SKM-1 (cell line): ENCODE measurements around the gene HYDIN.
"Not testable (repeated sequence)": the region's sequence is repeated elsewhere in the genome, so short reads cannot be mapped to it uniquely, and the experiment has no call there.

Source experiments
- DNase-seq: peaks from one replicate; lab custom pipeline; 2025; ENCODE audit not compliant: unreplicated experiment; lab: John Stamatoyannopoulos, UW

HYDIN gene

GRCh38 chr16:71226229-71227141 lies 4.0 kb downstream of the HYDIN start:
- DNase-seq, result no peak

- DNase-seq, result no peak
Measured at GRCh38 chr16:71225145-71225544, 5.4 kb downstream of the HYDIN start.

GRCh38 chr16:71218306-71218963 lies 12.1 kb downstream of the HYDIN start:
- DNase-seq, result no peak

GRCh38 chr16:71217506-71217905 lies 13.0 kb downstream of the HYDIN start:
- no peak for DNase-seq

- DNase-seq, result no peak
Measured at GRCh38 chr16:71216714-71217113, 13.8 kb downstream of the HYDIN start.

- no peak for DNase-seq
Measured at GRCh38 chr16:71214746-71215381, 15.7 kb downstream of the HYDIN start.

GRCh38 chr16:71205482-71206131 lies 24.9 kb downstream of the HYDIN start:
- DNase-seq, result no peak

GRCh38 chr16:71203631-71204030 lies 26.9 kb downstream of the HYDIN start:
- DNase-seq, result no peak

- no peak for DNase-seq
Measured at GRCh38 chr16:71201556-71201955, 29.0 kb downstream of the HYDIN start.

- DNase-seq, result no peak
Measured at GRCh38 chr16:71201054-71201453, 29.5 kb downstream of the HYDIN start.

- DNase-seq, result no peak
Measured at GRCh38 chr16:71198408-71198807, 32.1 kb downstream of the HYDIN start.

- no peak for DNase-seq
Measured at GRCh38 chr16:71192387-71192786, 38.1 kb downstream of the HYDIN start.

- DNase-seq, result no peak
Measured at GRCh38 chr16:71188956-71189712, 41.4 kb downstream of the HYDIN start.

- DNase-seq, result no peak
Measured at GRCh38 chr16:71185347-71185746, 45.2 kb downstream of the HYDIN start.

- no peak for DNase-seq
Measured at GRCh38 chr16:71179569-71179968, 51.0 kb downstream of the HYDIN start.

- no peak for DNase-seq
Measured at GRCh38 chr16:71172481-71173207, 57.9 kb downstream of the HYDIN start.

- not testable (repeated sequence) for DNase-seq
Measured at GRCh38 chr16:71161007-71161406, 69.5 kb downstream of the HYDIN start.

GRCh38 chr16:71157278-71157677 lies 73.2 kb downstream of the HYDIN start:
- DNase-seq, result not testable (repeated sequence)

GRCh38 chr16:71153329-71153728 lies 77.2 kb downstream of the HYDIN start:
- DNase-seq, result not testable (repeated sequence)

GRCh38 chr16:71151654-71152053 lies 78.9 kb downstream of the HYDIN start:
- not testable (repeated sequence) for DNase-seq
